ENCODE results near the gene PAX2.

- no peak for TF ChIP-seq CTCF (IDR thresholded peaks at IDR 0.05)
- no peak for TF ChIP-seq EP300 (IDR thresholded peaks at IDR 0.05; ENCODE audit: low read depth)
- no peak for TF ChIP-seq POLR2AphosphoS5 (IDR thresholded peaks at IDR 0.05)
Measured at GRCh38 chr10:100873827-100874326, 128.5 kb downstream of the PAX2 start.
